Right lobe of liver (tissue), 6 donors: ENCODE measurements around the gene TMEM87B. TPM values are rescaled to one million over a fixed set of nuclear protein-coding genes. Genes with fewer than 3 reads are reported as not detected.
"Not testable (repeated sequence)": the region's sequence is repeated elsewhere in the genome, so short reads cannot be mapped to it uniquely, and the experiment has no call there.

ENCODE experiments used
- ATAC-seq, 4 donors: fragments of 200-7000 bp; cut with Tn5 transposase; one replicate each; pipeline ENCODE4 v1.9.1; 2020; ENCODE audit warnings: mild to moderate bottlenecking in 4 of 4, moderate library complexity in 4 of 4
- DNase-seq, 3 donors: peaks; one replicate each; pipeline ENCODE4 v3.0.0-alpha.2; 2020
- H3K27ac ChIP-seq, 3 donors: fragments of 200-600 bp; one replicate each; pipeline ENCODE4 v1.8.0; 2022
- H3K27me3 ChIP-seq, 2 donors: fragments of 200-600 bp; one replicate each; pipeline ENCODE4 v1.8.0; 2022
- H3K36me3 ChIP-seq, 4 donors: fragments of 200-600 bp; sonication (generic) in 1 of 4; one replicate each; pipeline versions ENCODE4 v1.5.1 to v1.8.0; 2017 to 2022; ENCODE audit warnings: control low read depth in 1 of 4
- H3K4me1 ChIP-seq, 4 donors: fragments of 200-600 bp; sonication (generic) in 1 of 4; one replicate each; pipeline versions ENCODE4 v1.5.1 to v1.8.0; 2017 to 2022; ENCODE audit warnings: control low read depth in 1 of 4
- H3K4me3 ChIP-seq, 3 donors: fragments of 200-600 bp; one replicate each; pipeline ENCODE4 v1.8.0; 2022
- H3K9me3 ChIP-seq, 4 donors: fragments of 200-600 bp; sonication (generic) in 1 of 4; one replicate each; pipeline versions ENCODE4 v1.5.1 to v1.8.0; 2017 to 2022; ENCODE audit warnings: control low read depth in 1 of 4
- CTCF ChIP-seq, 4 donors: fragments of 200-600 bp in 3 of 4; fragments of 450-650 bp in 1 of 4; IDR thresholded peaks; one replicate each; pipeline versions ENCODE4 v1.5.1 to v1.8.0; 2016 to 2022; ENCODE audit warnings: antibody characterized with exemption in 4 of 4, mild to moderate bottlenecking in 2 of 4
- POLR2A ChIP-seq: fragments of 450-650 bp; IDR thresholded peaks from one replicate; pipeline ENCODE4 v1.6.1; 2017; ENCODE audit warnings: antibody characterized with exemption, mild to moderate bottlenecking
- WGBS: methylation state at CpG from one replicate; pipeline ENCODE4 v1.1.6; 2018; ENCODE audit warnings: low coverage, low lambda C conversion rate; ENCODE audit not compliant: insufficient coverage; ENCODE audit errors: missing lambda C conversion rate; 5-methylcytosine and 5-hydroxymethylcytosine counted together
- intact Hi-C, 2 donors: fragments of 100-400 bp; cut with DNase I; formaldehyde crosslinking; loops; one replicate each; pipeline versions ENCODE4 v1.11.2 to v1.14.1; 2022
- total RNA-seq, 6 experiments: library from RNA; depleted of rRNA in 2 of 6; stranded (reverse); fragments of >200 nt in 2 of 6; fragmentation: NEBNext Ultra II Directional in 3 of 6; extraction: Animal tissue kit (Norgen Biotek cat#: 25700) in 3 of 6; gene quantifications; one replicate each; pipeline versions ENCODE4 v1.1.0 to v1.2.4, GENCODE V29; 2016 to 2023
- donor health status: DM: no; HTN: yes; CAD: no.
- donor health status: DM: no; HTN: no; CAD: no.
- donor health status: DM: no; HTN: no; CAD: no.
- donor health status: DM: no; HTN: yes; CAD: no.
- donor health status: DM: no; HTN: yes; CAD: no.

The TMEM87B gene
- total RNA-seq, 6 experiments from 2014 or later, result 5.4 to 18.0 (median 8.8) TPM

DNA sequence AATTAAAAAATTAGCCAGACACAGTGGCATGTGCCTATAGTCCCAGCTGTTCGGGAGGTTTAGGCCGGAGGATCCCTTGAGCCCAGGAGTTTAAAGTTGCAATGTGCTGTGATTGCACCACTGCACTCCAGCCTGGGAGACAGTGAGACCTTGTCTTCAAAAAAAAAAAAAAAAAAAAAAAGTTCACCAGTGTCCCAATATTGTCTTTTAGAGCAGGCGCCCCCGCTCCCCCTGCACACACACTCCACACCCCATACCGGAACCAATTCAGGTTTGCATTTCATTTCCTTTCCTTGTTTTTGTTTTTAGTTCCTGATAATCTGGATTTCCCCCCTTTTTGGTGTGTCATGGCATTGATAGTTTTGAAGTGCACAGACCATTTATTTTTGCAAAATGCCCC, 10.4 kb downstream of the TMEM87B start:
- Histone ChIP-seq H3K9me3 (no peaks in the 10 kb centered on the region), H3K36me3 (peaks cover 0 to 18% (median 4%) of the 10 kb centered on the region in 4 donors), H3K4me1 (no peaks in the 10 kb centered on the region), H3K27ac (no peak overlapping the region), H3K27me3 (no peaks in the 10 kb centered on the region), H3K4me3 (no peak overlapping the region)
- ATAC-seq (no peak), DNase-seq (no peak)
- intact Hi-C loops, result no loop called here
- WGBS, result 62% methylated on average over 5 of the region's 5 CpGs
- TF ChIP-seq CTCF (IDR thresholded peaks at IDR 0.05), result no peak

- Histone ChIP-seq H3K9me3 (no peaks in the 10 kb centered on the region), H3K4me3 (no peak overlapping the region), H3K27ac (no peak overlapping the region), H3K4me1 (no peaks in the 10 kb centered on the region), H3K36me3 (peaks cover 0 to 18% (median 4%) of the 10 kb centered on the region in 4 donors), H3K27me3 (no peaks in the 10 kb centered on the region)
- WGBS, result 40% methylated on average over 1 of the region's 1 CpG
- DNase-seq, result no peak
- intact Hi-C loops, result no loop called here
- ATAC-seq, result no peak
- TF ChIP-seq CTCF (IDR thresholded peaks at IDR 0.05) (no peak), POLR2A (no peak)
Measured at GRCh38 chr2:112065966-112066365, 10.9 kb downstream of the TMEM87B start.

DNA sequence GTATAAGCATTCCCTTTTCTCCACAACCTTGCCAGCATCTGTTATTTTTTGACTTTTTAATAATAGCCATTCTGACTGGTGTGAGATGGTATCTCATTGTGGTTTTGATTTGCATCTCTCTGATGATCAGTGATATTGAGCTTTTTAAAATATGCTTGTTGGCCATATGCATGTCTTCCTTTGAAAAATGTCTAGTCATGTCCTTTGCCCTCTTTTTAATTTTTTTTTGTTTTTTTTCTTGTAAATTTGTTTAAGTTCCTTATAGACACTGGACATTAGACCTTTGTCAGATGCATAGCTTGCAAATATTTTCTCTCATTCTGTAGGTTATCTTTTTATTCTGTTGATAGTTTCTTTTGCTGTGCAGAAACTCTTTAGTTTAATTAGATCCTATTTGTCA, 14.7 kb downstream of the TMEM87B start:
- DNase-seq, H3K9me3 ChIP-seq, H3K27ac ChIP-seq, H3K4me3 ChIP-seq, H3K27me3 ChIP-seq, H3K36me3 ChIP-seq, H3K4me1 ChIP-seq, intact Hi-C loops, ATAC-seq: not testable (repeated sequence)

GRCh38 chr2:112073875-112074274, 18.8 kb downstream of the TMEM87B start:
- Histone ChIP-seq H3K36me3 (peaks cover 0 to 3% (median 0%) of the 10 kb centered on the region in 4 donors), H3K4me1 (no peaks in the 10 kb centered on the region), H3K27ac (no peak overlapping the region), H3K9me3 (no peaks in the 10 kb centered on the region), H3K4me3 (no peak overlapping the region), H3K27me3 (no peaks in the 10 kb centered on the region)
- TF ChIP-seq CTCF (IDR thresholded peaks at IDR 0.05) (no peak), POLR2A (no peak)
- ATAC-seq (no peak), DNase-seq (no peak)
- intact Hi-C loops, result no loop called here
- 100% methylated on average over 3 of the region's 3 CpGs for WGBS

GRCh38 chr2:112074506-112074905, 19.4 kb downstream of the TMEM87B start:
- Histone ChIP-seq H3K27me3 (no peaks in the 10 kb centered on the region), H3K9me3 (no peaks in the 10 kb centered on the region), H3K36me3 (peaks cover 0 to 4% (median 0%) of the 10 kb centered on the region in 4 donors), H3K27ac (no peak overlapping the region), H3K4me3 (no peak overlapping the region), H3K4me1 (no peaks in the 10 kb centered on the region)
- ATAC-seq, result no peak
- TF ChIP-seq POLR2A (no peak), CTCF (IDR thresholded peaks at IDR 0.05) (no peak)
- intact Hi-C loops, result no loop called here
- DNase-seq, result no peak
- WGBS, result 90% methylated on average over 1 of the region's 1 CpG
